CD4-positive, CD25-positive, alpha-beta regulatory T cell (primary cell): ENCODE data around the gene FRMPD4. TPM values are rescaled to one million over a fixed set of nuclear protein-coding genes. Genes with fewer than 3 reads are reported as not detected.

Experiments used
- ATAC-seq, 2 donors: fragments of 150-1000 bp; cut with Tn5 transposase; one replicate each; pipeline ENCODE4 v1.10.0; 2021; ENCODE audit warnings: low read depth in 2 of 2, moderate number of reproducible peaks in 2 of 2, moderate library complexity in 1 of 2
- DNase-seq, 3 donors: peaks; one replicate each; pipeline versions ENCODE4 v3.0.0 to v3.0.0-alpha.2; 2012 to 2022; ENCODE audit warnings: mixed read lengths in 1 of 3
- H3K27ac ChIP-seq: one replicate; pipeline ENCODE4 v1.7.0; 2013; ENCODE audit warnings: mild to moderate bottlenecking, low read length; ENCODE audit not compliant: insufficient read depth, poor library complexity, severe bottlenecking
- H3K27me3 ChIP-seq: one replicate; pipeline ENCODE4 v1.7.0; 2013; ENCODE audit warnings: low read length; ENCODE audit not compliant: control insufficient read depth, insufficient read depth
- H3K36me3 ChIP-seq: one replicate; pipeline ENCODE4 v1.7.0; 2013; ENCODE audit warnings: mild to moderate bottlenecking, low read length, moderate library complexity; ENCODE audit not compliant: control insufficient read depth, insufficient read depth
- H3K4me1 ChIP-seq: 2 replicates; pipeline ENCODE4 v1.7.0; 2013; ENCODE audit warnings: mild to moderate bottlenecking, low read length; ENCODE audit not compliant: insufficient read depth, control insufficient read depth, poor library complexity, severe bottlenecking
- H3K4me3 ChIP-seq: one replicate; pipeline ENCODE4 v1.7.0; 2013; ENCODE audit warnings: low read depth, mild to moderate bottlenecking, low read length, moderate library complexity
- H3K9me3 ChIP-seq, 2 experiments: 1 replicate in 1 of 2; 2 replicates in 1 of 2; pipeline ENCODE4 v1.7.0; 2013; ENCODE audit warnings: low read length in 2 of 2, mild to moderate bottlenecking in 1 of 2, moderate library complexity in 1 of 2; ENCODE audit not compliant: control insufficient read depth in 2 of 2
- H3K27ac Mint-ChIP-seq, 3 donors: one replicate each; pipeline ENCODE4 v1.8.0; 2020 to 2022; ENCODE audit warnings: mild to moderate bottlenecking in 3 of 3, mixed read lengths in 3 of 3, moderate library complexity in 2 of 3
- H3K27me3 Mint-ChIP-seq: one replicate; pipeline ENCODE4 v1.8.0; 2022; ENCODE audit warnings: mild to moderate bottlenecking, mixed read lengths
- H3K36me3 Mint-ChIP-seq: one replicate; pipeline ENCODE4 v1.8.0; 2020; ENCODE audit warnings: mixed read lengths
- H3K4me1 Mint-ChIP-seq, 4 donors: one replicate each; pipeline ENCODE4 v1.8.0; 2020 to 2022; ENCODE audit warnings: mixed read lengths in 4 of 4, mild to moderate bottlenecking in 1 of 4
- H3K4me3 Mint-ChIP-seq, 4 donors: one replicate each; pipeline ENCODE4 v1.8.0; 2020 to 2022; ENCODE audit warnings: mild to moderate bottlenecking in 4 of 4, mixed read lengths in 4 of 4, moderate library complexity in 3 of 4
- H3K9me3 Mint-ChIP-seq, 7 donors: one replicate each; pipeline ENCODE4 v1.8.0; 2020 to 2022; ENCODE audit warnings: mixed read lengths in 7 of 7, mild to moderate bottlenecking in 3 of 7, moderate library complexity in 2 of 7
- polyA plus RNA-seq, 4 donors: library from polyadenylated mRNA; unstranded; fragments of 300-500 nt; fragmentation: Illumina TruSeq; gene quantifications; one replicate each; pipeline ENCODE4 v1.2.3, GENCODE V29; 2021
- total RNA-seq: library from RNA; stranded (reverse); gene quantifications from one replicate; pipeline ENCODE4 v1.2.3, GENCODE V29; 2022

Gene FRMPD4
- total and polyA plus RNA-seq, 5 donors from 2014 or later = not detected

GRCh38 chrX:12400218-12400617, 261.9 kb downstream of the FRMPD4 start:
- Histone ChIP-seq H3K4me3 (no peak overlapping the region), H3K9me3 (no peaks in the 10 kb centered on the region), H3K36me3 (no peaks in the 10 kb centered on the region), H3K4me1 (no peaks in the 10 kb centered on the region), H3K27ac (no peak overlapping the region), H3K27me3 (no peaks in the 10 kb centered on the region)
- H3K4me3 Mint-ChIP-seq = no peak overlapping the region
- H3K27me3 Mint-ChIP-seq = no peaks in the 10 kb centered on the region
- H3K27ac Mint-ChIP-seq = no peak overlapping the region
- no peaks in the 10 kb centered on the region for H3K4me1 Mint-ChIP-seq
- no peak for DNase-seq
- ATAC-seq = no peak
- H3K36me3 Mint-ChIP-seq = no peaks in the 10 kb centered on the region
- peaks cover 0 to 5% (median 0%) of the 10 kb centered on the region in 7 donors for H3K9me3 Mint-ChIP-seq

- DNase-seq = no peak
- Histone ChIP-seq H3K4me3 (no peak overlapping the region), H3K36me3 (no peaks in the 10 kb centered on the region), H3K27ac (no peak overlapping the region), H3K4me1 (no peaks in the 10 kb centered on the region), H3K9me3 (no peaks in the 10 kb centered on the region), H3K27me3 (no peaks in the 10 kb centered on the region)
- ATAC-seq = no peak
- Mint-ChIP-seq H3K27me3 (no peaks in the 10 kb centered on the region), H3K36me3 (no peaks in the 10 kb centered on the region), H3K9me3 (peaks cover 0 to 5% (median 0%) of the 10 kb centered on the region in 7 donors), H3K27ac (no peak overlapping the region), H3K4me1 (no peaks in the 10 kb centered on the region), H3K4me3 (no peak overlapping the region)
These were observed 263.0 kb downstream of the FRMPD4 start for GRCh38 chrX:12401252-12401651.

- Mint-ChIP-seq H3K9me3 (peaks cover 0 to 2% (median 0%) of the 10 kb centered on the region in 7 donors), H3K27me3 (no peaks in the 10 kb centered on the region), H3K36me3 (no peaks in the 10 kb centered on the region), H3K27ac (no peak overlapping the region), H3K4me1 (no peaks in the 10 kb centered on the region), H3K4me3 (no peak overlapping the region)
- no peak overlapping the region for H3K27ac ChIP-seq
- no peak for ATAC-seq
- no peak overlapping the region for H3K4me3 ChIP-seq
- no peaks in the 10 kb centered on the region for H3K9me3 ChIP-seq
- no peaks in the 10 kb centered on the region for H3K4me1 ChIP-seq
- no peaks in the 10 kb centered on the region for H3K36me3 ChIP-seq
- DNase-seq = no peak
- no peaks in the 10 kb centered on the region for H3K27me3 ChIP-seq
These were observed 265.3 kb downstream of the FRMPD4 start for GRCh38 chrX:12403474-12404082.

- Mint-ChIP-seq H3K27ac (no peak overlapping the region), H3K4me3 (no peak overlapping the region), H3K27me3 (no peaks in the 10 kb centered on the region), H3K36me3 (no peaks in the 10 kb centered on the region), H3K9me3 (peaks cover 0 to 2% (median 0%) of the 10 kb centered on the region in 7 donors), H3K4me1 (no peaks in the 10 kb centered on the region)
- ATAC-seq = no peak
- Histone ChIP-seq H3K36me3 (no peaks in the 10 kb centered on the region), H3K4me3 (no peak overlapping the region), H3K27me3 (no peaks in the 10 kb centered on the region), H3K27ac (no peak overlapping the region), H3K4me1 (no peaks in the 10 kb centered on the region), H3K9me3 (no peaks in the 10 kb centered on the region)
- DNase-seq = no peak
These were observed 267.0 kb downstream of the FRMPD4 start for GRCh38 chrX:12405306-12405705.

GRCh38 chrX:12410523-12410922, 272.2 kb downstream of the FRMPD4 start:
- Mint-ChIP-seq H3K4me3 (no peak overlapping the region), H3K4me1 (no peaks in the 10 kb centered on the region), H3K9me3 (no peaks in the 10 kb centered on the region), H3K27me3 (no peaks in the 10 kb centered on the region), H3K36me3 (no peaks in the 10 kb centered on the region), H3K27ac (no peak overlapping the region)
- Histone ChIP-seq H3K27ac (no peak overlapping the region), H3K4me3 (no peak overlapping the region), H3K36me3 (no peaks in the 10 kb centered on the region), H3K27me3 (no peaks in the 10 kb centered on the region), H3K9me3 (no peaks in the 10 kb centered on the region), H3K4me1 (no peaks in the 10 kb centered on the region)
- DNase-seq (no peak), ATAC-seq (no peak)

- Histone ChIP-seq H3K27ac (no peak overlapping the region), H3K4me3 (no peak overlapping the region), H3K36me3 (no peaks in the 10 kb centered on the region), H3K9me3 (no peaks in the 10 kb centered on the region), H3K27me3 (no peaks in the 10 kb centered on the region), H3K4me1 (no peaks in the 10 kb centered on the region)
- Mint-ChIP-seq H3K27me3 (no peaks in the 10 kb centered on the region), H3K9me3 (no peaks in the 10 kb centered on the region), H3K4me1 (no peaks in the 10 kb centered on the region), H3K36me3 (no peaks in the 10 kb centered on the region), H3K27ac (no peak overlapping the region), H3K4me3 (no peak overlapping the region)
- ATAC-seq = no peak
- DNase-seq = no peak
These were observed 273.6 kb downstream of the FRMPD4 start for GRCh38 chrX:12411831-12412230.

GRCh38 chrX:12412561-12412960, 274.3 kb downstream of the FRMPD4 start:
- no peaks in the 10 kb centered on the region for H3K36me3 Mint-ChIP-seq
- Histone ChIP-seq H3K27ac (no peak overlapping the region), H3K27me3 (no peaks in the 10 kb centered on the region), H3K36me3 (no peaks in the 10 kb centered on the region), H3K9me3 (no peaks in the 10 kb centered on the region), H3K4me3 (no peak overlapping the region), H3K4me1 (no peaks in the 10 kb centered on the region)
- ATAC-seq (no peak), DNase-seq (no peak)
- H3K4me1 Mint-ChIP-seq = no peaks in the 10 kb centered on the region
- no peak overlapping the region for H3K4me3 Mint-ChIP-seq
- H3K27ac Mint-ChIP-seq = no peak overlapping the region
- H3K27me3 Mint-ChIP-seq = no peaks in the 10 kb centered on the region
- no peaks in the 10 kb centered on the region for H3K9me3 Mint-ChIP-seq

- H3K9me3 ChIP-seq = no peaks in the 10 kb centered on the region
- H3K4me3 ChIP-seq = no peak overlapping the region
- no peaks in the 10 kb centered on the region for H3K27me3 ChIP-seq
- no peaks in the 10 kb centered on the region for H3K36me3 ChIP-seq
- H3K9me3 Mint-ChIP-seq = peaks cover 0 to 2% (median 0%) of the 10 kb centered on the region in 7 donors
- H3K27ac ChIP-seq = no peak overlapping the region
- no peaks in the 10 kb centered on the region for H3K27me3 Mint-ChIP-seq
- H3K4me1 Mint-ChIP-seq = no peaks in the 10 kb centered on the region
- H3K4me1 ChIP-seq = no peaks in the 10 kb centered on the region
- H3K4me3 Mint-ChIP-seq = no peak overlapping the region
- no peak overlapping the region for H3K27ac Mint-ChIP-seq
- no peaks in the 10 kb centered on the region for H3K36me3 Mint-ChIP-seq
- ATAC-seq (no peak), DNase-seq (no peak)
These were observed 281.3 kb downstream of the FRMPD4 start for GRCh38 chrX:12419591-12419990.
